ENCODE results near the gene FAM124A. TPM values are rescaled to one million over a fixed set of nuclear protein-coding genes. Genes with fewer than 3 reads are reported as not detected.

The FAM124A gene
- total RNA-seq, 2 donors from 2014 or later: 5.5 to 11.2 TPM

GRCh38 chr13:51303882-51304281 lies 81.7 kb downstream of the FAM124A start:
- no peaks in the 10 kb centered on the region for H3K36me3 ChIP-seq
- H3K9me3 ChIP-seq: no peaks in the 10 kb centered on the region
- H3K4me3 ChIP-seq: no peak overlapping the region
- TF ChIP-seq CTCF (IDR thresholded peaks at IDR 0.05): no peak
- TF ChIP-seq POLR2AphosphoS5 (IDR thresholded peaks at IDR 0.05): no peak
- no peak for TF ChIP-seq POLR2A (IDR thresholded peaks at IDR 0.05)
- no peak for DNase-seq (ENCODE audit: low spot score)
- intact Hi-C loops (cut with DNase I): no loop called here
- no peak overlapping the region for H3K27ac ChIP-seq
- no peaks in the 10 kb centered on the region for H3K27me3 ChIP-seq (replicated peaks; ENCODE audit: insufficient read depth)
- H3K4me1 ChIP-seq (replicated peaks): no peaks in the 10 kb centered on the region

- Histone ChIP-seq H3K4me3 (no peak overlapping the region), H3K4me1 (replicated peaks) (no peaks in the 10 kb centered on the region), H3K27ac (no peak overlapping the region), H3K36me3 (no peaks in the 10 kb centered on the region), H3K27me3 (replicated peaks; ENCODE audit: insufficient read depth) (no peaks in the 10 kb centered on the region), H3K9me3 (no peaks in the 10 kb centered on the region)
- 83% methylated on average over 7 of the region's 7 CpGs for WGBS
- intact Hi-C loops (cut with DNase I): no loop called here
- TF ChIP-seq CTCF (IDR thresholded peaks at IDR 0.05): no peak
- no peak for TF ChIP-seq POLR2AphosphoS5 (IDR thresholded peaks at IDR 0.05)
- no peak for TF ChIP-seq POLR2A (IDR thresholded peaks at IDR 0.05)
- DNase-seq (ENCODE audit: low spot score): no peak
Observed at GRCh38 chr13:51305271-51305967, 83.2 kb downstream of the FAM124A start.

GRCh38 chr13:51308781-51309180 lies 86.6 kb downstream of the FAM124A start:
- Histone ChIP-seq H3K4me1 (replicated peaks) (no peaks in the 10 kb centered on the region), H3K27ac (no peak overlapping the region), H3K9me3 (no peaks in the 10 kb centered on the region), H3K36me3 (no peaks in the 10 kb centered on the region), H3K27me3 (replicated peaks; ENCODE audit: insufficient read depth) (no peaks in the 10 kb centered on the region), H3K4me3 (no peak overlapping the region)
- DNase-seq (ENCODE audit: low spot score): no peak
- intact Hi-C loops (cut with DNase I): no loop called here
- TF ChIP-seq POLR2AphosphoS5 (IDR thresholded peaks at IDR 0.05): no peak
- WGBS: 74% methylated on average over 6 of the region's 6 CpGs

GRCh38 chr13:51311231-51311630 lies 89.0 kb downstream of the FAM124A start:
- no peak for DNase-seq (ENCODE audit: low spot score)
- Histone ChIP-seq H3K4me1 (replicated peaks) (no peaks in the 10 kb centered on the region), H3K4me3 (no peak overlapping the region), H3K9me3 (no peaks in the 10 kb centered on the region), H3K36me3 (no peaks in the 10 kb centered on the region), H3K27ac (no peak overlapping the region), H3K27me3 (replicated peaks; ENCODE audit: insufficient read depth) (no peaks in the 10 kb centered on the region)
- WGBS: 89% methylated on average over 2 of the region's 2 CpGs
- intact Hi-C loops (cut with DNase I): no loop called here
- TF ChIP-seq CTCF (IDR thresholded peaks at IDR 0.05): no peak
- TF ChIP-seq POLR2A (IDR thresholded peaks at IDR 0.05): no peak
- no peak for TF ChIP-seq POLR2AphosphoS5 (IDR thresholded peaks at IDR 0.05)

GRCh38 chr13:51311957-51312520 lies 89.8 kb downstream of the FAM124A start:
- intact Hi-C loops (cut with DNase I): no loop called here
- Histone ChIP-seq H3K4me3 (no peak overlapping the region), H3K27me3 (replicated peaks; ENCODE audit: insufficient read depth) (no peaks in the 10 kb centered on the region), H3K36me3 (no peaks in the 10 kb centered on the region), H3K27ac (no peak overlapping the region), H3K9me3 (no peaks in the 10 kb centered on the region), H3K4me1 (replicated peaks) (no peaks in the 10 kb centered on the region)
- DNase-seq (ENCODE audit: low spot score): no peak
- no peak for TF ChIP-seq POLR2A (IDR thresholded peaks at IDR 0.05)
- no peak for TF ChIP-seq POLR2AphosphoS5 (IDR thresholded peaks at IDR 0.05)
- no peak for TF ChIP-seq CTCF (IDR thresholded peaks at IDR 0.05)
- WGBS: 87% methylated on average over 5 of the region's 5 CpGs
